Activated naive CD4-positive, alpha-beta T cell treated with anti-CD3 and anti-CD28 coated beads, Interleukin-2, amount 10 ng/mL, durations not matched to agents 7 days and 5 days (primary cell): ENCODE data around the gene CACNA2D4.

Source experiments
- CTCF ChIA-PET: fragments of 350-600 bp; sonication (Branson Sonifier 250); formaldehyde crosslinking; loops from one replicate; lab custom pipeline; 2021; ENCODE audit warnings: antibody characterized with exemption; lab: Charles Lee
- DNase-seq: peaks from one replicate; pipeline ENCODE4 v3.0.0-alpha.2; 2020
- H3K27ac Mint-ChIP-seq: one replicate; pipeline ENCODE4 v1.8.0; 2021; ENCODE audit warnings: mild to moderate bottlenecking, moderate library complexity, mixed read lengths
- H3K27me3 Mint-ChIP-seq: one replicate; pipeline ENCODE4 v1.8.0; 2021; ENCODE audit warnings: mild to moderate bottlenecking, mixed read lengths
- H3K36me3 Mint-ChIP-seq: one replicate; pipeline ENCODE4 v1.8.0; 2021; ENCODE audit warnings: mixed read lengths
- H3K4me1 Mint-ChIP-seq: one replicate; pipeline ENCODE4 v1.8.0; 2021; ENCODE audit warnings: mixed read lengths
- H3K4me3 Mint-ChIP-seq: one replicate; pipeline ENCODE4 v1.8.0; 2021; ENCODE audit warnings: mild to moderate bottlenecking, moderate library complexity, mixed read lengths
- H3K9me3 Mint-ChIP-seq: one replicate; pipeline ENCODE4 v1.8.0; 2021; ENCODE audit warnings: mixed read lengths

CACNA2D4 gene

DNA sequence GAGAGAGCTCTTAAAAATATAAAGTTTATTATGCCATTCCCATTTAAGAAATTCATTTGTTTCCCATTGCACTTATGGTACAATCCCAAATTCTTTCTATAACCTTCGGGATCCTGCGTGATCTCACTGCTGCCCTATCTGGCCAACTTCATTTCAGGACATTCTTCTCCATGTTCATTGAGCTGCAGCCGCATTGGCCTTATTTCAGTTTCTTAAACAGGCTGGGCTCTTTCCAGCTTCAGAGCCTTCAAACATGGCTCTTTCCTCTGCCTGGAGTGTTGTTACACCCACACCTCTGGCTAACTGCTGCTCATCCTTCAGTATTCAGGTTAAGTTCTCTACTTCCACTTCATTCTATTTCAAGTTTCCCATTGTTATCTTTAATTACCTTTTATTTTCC is 156.6 kb downstream of the CACNA2D4 start:
- H3K36me3 Mint-ChIP-seq, result peaks cover 27% of the 10 kb centered on the region
- H3K4me3 Mint-ChIP-seq, result no peak overlapping the region
- no peaks in the 10 kb centered on the region for H3K9me3 Mint-ChIP-seq
- no peak overlapping the region for H3K27ac Mint-ChIP-seq
- no peaks in the 10 kb centered on the region for H3K4me1 Mint-ChIP-seq
- CTCF ChIA-PET, result interaction anchor here (0.8 to 1.3 kb wide), 2 partner anchors 8 to 29 kb away, joined by 3 read pairs; no protein-coding TSS in a partner anchor
- no peak for DNase-seq
- no peaks in the 10 kb centered on the region for H3K27me3 Mint-ChIP-seq

- no peaks in the 10 kb centered on the region for H3K27me3 Mint-ChIP-seq
- H3K4me1 Mint-ChIP-seq, result no peaks in the 10 kb centered on the region
- DNase-seq, result no peak
- CTCF ChIA-PET, result interaction anchor here (0.8 to 1.3 kb wide), 2 partner anchors 9 to 30 kb away, joined by 3 read pairs; no protein-coding TSS in a partner anchor
- H3K4me3 Mint-ChIP-seq, result no peak overlapping the region
- H3K9me3 Mint-ChIP-seq, result no peaks in the 10 kb centered on the region
- H3K36me3 Mint-ChIP-seq, result peaks cover 31% of the 10 kb centered on the region
- H3K27ac Mint-ChIP-seq, result no peak overlapping the region
Observed at GRCh38 chr12:1760566-1761382, 157.7 kb downstream of the CACNA2D4 start.

GRCh38 chr12:1758887-1759286 is 159.6 kb downstream of the CACNA2D4 start:
- Mint-ChIP-seq H3K36me3 (peaks cover 39% of the 10 kb centered on the region), H3K9me3 (no peaks in the 10 kb centered on the region)
- CTCF ChIA-PET, result no interaction called here

DNA sequence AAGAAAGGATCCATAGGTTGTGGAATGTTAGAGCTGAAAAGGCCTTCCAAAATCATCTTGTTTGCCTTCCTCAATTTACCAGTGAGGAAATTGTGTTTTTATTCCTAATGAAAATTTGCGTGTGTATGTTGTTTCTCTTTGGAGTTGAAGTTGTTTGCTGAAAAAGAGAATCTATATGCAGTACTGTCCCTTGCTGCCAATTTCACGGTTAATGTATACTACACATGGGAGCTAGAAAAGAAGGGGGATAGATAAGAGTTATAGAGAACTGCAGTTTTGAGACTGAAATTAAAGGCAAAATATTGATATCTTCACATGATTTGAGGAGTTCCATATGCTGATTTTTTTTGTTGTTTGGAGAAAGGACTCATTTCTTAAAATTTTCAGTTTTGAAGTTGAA is 160.1 kb downstream of the CACNA2D4 start:
- Mint-ChIP-seq H3K9me3 (no peaks in the 10 kb centered on the region), H3K27me3 (no peaks in the 10 kb centered on the region), H3K4me3 (no peak overlapping the region), H3K36me3 (peaks cover 39% of the 10 kb centered on the region), H3K27ac (no peak overlapping the region), H3K4me1 (no peaks in the 10 kb centered on the region)
- DNase-seq, result no peak
- CTCF ChIA-PET, result no interaction called here

More at GRCh38 chr12:1758887-1759286, 159.6 kb downstream of the CACNA2D4 start:
- H3K27ac Mint-ChIP-seq, result no peak overlapping the region
- H3K27me3 Mint-ChIP-seq, result no peaks in the 10 kb centered on the region
- H3K4me1 Mint-ChIP-seq, result no peaks in the 10 kb centered on the region
- no peak for DNase-seq
- H3K4me3 Mint-ChIP-seq, result no peak overlapping the region

DNA sequence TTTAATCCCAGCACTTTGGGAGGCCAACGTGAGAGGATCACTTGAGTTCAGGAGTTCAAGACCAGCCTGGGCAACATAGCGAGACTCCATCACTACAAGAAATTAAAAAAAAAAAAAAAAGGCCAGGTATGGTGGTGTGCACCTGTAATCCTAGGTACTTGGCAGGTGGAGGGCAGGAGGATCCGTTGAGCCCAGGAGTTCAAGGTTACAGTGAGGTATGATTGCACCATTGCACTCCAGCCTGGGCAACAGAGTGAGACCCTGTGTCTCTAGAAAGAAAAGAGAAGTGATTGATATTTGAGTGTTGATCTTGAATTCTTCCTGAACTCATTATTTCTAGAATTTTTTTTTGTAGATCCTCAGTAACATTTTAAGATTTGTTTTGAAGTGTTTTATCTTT is 168.2 kb downstream of the CACNA2D4 start:
- Mint-ChIP-seq H3K4me1 (no peaks in the 10 kb centered on the region), H3K4me3 (no peak overlapping the region), H3K27me3 (no peaks in the 10 kb centered on the region), H3K27ac (no peak overlapping the region), H3K9me3 (peaks cover 23% of the 10 kb centered on the region), H3K36me3 (peaks cover 46% of the 10 kb centered on the region)
- DNase-seq, result no peak
- CTCF ChIA-PET, result no interaction called here

DNA sequence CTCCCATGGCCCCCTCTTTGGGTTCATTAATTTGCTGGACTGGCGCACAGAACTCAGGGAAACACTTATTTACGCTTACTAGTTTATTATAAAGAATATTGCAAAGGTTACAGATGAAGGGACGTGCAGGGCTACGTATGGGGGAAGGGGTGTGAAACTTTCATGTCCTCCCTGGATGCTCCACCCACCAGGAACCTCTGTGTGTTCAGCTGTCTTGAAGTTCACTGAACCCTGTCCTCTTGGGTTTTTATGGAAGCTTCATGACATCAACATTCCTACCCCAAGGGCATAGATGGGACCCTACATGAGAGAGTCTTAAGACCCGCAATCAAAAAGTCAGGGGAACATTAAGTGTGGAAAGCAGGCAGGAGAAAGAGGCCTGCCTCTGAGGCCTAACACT is 169.4 kb downstream of the CACNA2D4 start:
- peaks cover 44% of the 10 kb centered on the region for H3K36me3 Mint-ChIP-seq
- peaks cover 24% of the 10 kb centered on the region for H3K9me3 Mint-ChIP-seq
- no peak overlapping the region for H3K4me3 Mint-ChIP-seq
- H3K27me3 Mint-ChIP-seq, result no peaks in the 10 kb centered on the region
- CTCF ChIA-PET, result no interaction called here
- DNase-seq, result no peak
- no peaks in the 10 kb centered on the region for H3K4me1 Mint-ChIP-seq
- no peak overlapping the region for H3K27ac Mint-ChIP-seq

- H3K27ac Mint-ChIP-seq, result no peak overlapping the region
- H3K9me3 Mint-ChIP-seq, result peaks cover 24% of the 10 kb centered on the region
- CTCF ChIA-PET, result no interaction called here
- H3K4me1 Mint-ChIP-seq, result no peaks in the 10 kb centered on the region
- no peak for DNase-seq
- no peaks in the 10 kb centered on the region for H3K27me3 Mint-ChIP-seq
- H3K4me3 Mint-ChIP-seq, result no peak overlapping the region
- H3K36me3 Mint-ChIP-seq, result peaks cover 45% of the 10 kb centered on the region
Observed at GRCh38 chr12:1747609-1748008, 170.8 kb downstream of the CACNA2D4 start.

- CTCF ChIA-PET, result no interaction called here
- no peaks in the 10 kb centered on the region for H3K27me3 Mint-ChIP-seq
- peaks cover 45% of the 10 kb centered on the region for H3K36me3 Mint-ChIP-seq
- peaks cover 24% of the 10 kb centered on the region for H3K9me3 Mint-ChIP-seq
- H3K4me1 Mint-ChIP-seq, result no peaks in the 10 kb centered on the region
- no peak overlapping the region for H3K4me3 Mint-ChIP-seq
- no peak for DNase-seq
- H3K27ac Mint-ChIP-seq, result no peak overlapping the region
Observed at GRCh38 chr12:1744932-1745331, 173.5 kb downstream of the CACNA2D4 start.
